GM19463 (cell line): ENCODE results near the gene ITGA3.
"Not testable (repeated sequence)": the region's sequence is repeated elsewhere in the genome, so short reads cannot be mapped to it uniquely, and the experiment has no call there.

Experiments
- ATAC-seq: cut with Tn5 transposase; IDR thresholded peaks from one replicate; pipeline ENCODE4 v1.9.1; 2021; ENCODE audit warnings: mild to moderate bottlenecking, moderate library complexity; ENCODE audit not compliant: unreplicated experiment

ITGA3 gene

DNA sequence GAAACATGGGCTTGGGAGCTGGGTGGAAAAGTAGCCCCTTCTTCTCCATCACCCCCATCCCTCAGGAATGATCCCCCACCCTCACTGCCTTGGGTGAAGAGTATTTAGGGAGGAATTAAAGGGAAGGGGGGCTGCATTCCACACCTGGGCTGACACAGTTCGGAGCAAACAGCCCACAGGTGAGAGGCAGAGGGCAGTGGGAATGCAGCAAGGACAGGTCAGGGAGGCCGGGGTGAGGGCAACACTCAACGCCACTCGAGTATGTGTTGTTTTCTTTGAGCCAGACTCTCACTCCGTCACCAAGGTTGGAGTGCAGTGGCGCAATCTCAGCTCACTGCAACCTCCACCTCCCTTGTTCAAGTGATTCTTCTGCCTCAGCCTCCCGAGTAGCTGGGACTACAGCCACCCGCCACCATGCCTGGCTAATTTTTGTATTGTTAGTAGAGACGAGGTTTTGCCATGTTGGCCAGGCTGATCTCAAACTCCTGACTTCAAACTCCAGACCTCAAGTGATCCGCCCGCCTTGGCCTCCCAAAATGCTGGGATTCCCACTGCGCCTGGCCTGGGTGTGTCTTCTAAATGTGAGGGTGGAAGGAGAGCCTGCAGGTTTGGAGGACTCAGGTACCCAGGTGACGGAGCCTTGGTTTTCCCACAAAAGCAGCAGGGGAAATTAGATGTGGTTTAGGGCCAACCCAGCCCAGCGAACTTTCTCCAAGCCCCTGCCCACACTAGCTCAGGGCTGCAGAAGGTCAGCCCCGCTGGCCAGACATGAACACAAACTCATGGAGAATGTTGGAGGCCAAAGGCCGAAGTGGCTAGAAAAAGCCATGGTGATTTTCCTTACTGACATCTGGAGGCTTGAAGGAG, 21.2 kb upstream of the ITGA3 start:
- ATAC-seq: no peak

DNA sequence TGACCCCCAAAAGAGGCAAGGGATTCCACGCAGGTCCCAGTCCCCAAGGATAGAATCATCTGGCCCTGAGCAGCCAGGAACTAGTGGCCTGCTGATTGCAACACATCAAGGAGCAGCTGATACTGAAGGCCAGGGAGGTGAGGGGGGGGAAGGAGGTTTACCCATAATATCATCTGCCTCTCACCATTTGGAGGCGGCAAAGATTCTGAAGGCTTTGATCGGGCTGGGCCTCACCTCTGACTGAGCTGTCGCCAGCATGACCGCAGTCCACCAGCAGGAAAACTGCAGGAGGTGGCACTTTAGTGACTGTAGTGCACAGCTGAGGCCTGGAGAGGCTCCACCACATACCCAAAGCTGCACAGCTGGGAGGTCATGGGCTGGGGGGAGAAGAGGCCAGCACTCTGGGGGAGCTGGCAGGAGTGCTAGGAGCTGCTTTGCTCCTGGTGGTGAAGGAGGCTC, 20.5 kb upstream of the ITGA3 start:
- ATAC-seq: no peak

GRCh38 chr17:50035945-50036344, 20.0 kb upstream of the ITGA3 start:
- no peak for ATAC-seq

DNA sequence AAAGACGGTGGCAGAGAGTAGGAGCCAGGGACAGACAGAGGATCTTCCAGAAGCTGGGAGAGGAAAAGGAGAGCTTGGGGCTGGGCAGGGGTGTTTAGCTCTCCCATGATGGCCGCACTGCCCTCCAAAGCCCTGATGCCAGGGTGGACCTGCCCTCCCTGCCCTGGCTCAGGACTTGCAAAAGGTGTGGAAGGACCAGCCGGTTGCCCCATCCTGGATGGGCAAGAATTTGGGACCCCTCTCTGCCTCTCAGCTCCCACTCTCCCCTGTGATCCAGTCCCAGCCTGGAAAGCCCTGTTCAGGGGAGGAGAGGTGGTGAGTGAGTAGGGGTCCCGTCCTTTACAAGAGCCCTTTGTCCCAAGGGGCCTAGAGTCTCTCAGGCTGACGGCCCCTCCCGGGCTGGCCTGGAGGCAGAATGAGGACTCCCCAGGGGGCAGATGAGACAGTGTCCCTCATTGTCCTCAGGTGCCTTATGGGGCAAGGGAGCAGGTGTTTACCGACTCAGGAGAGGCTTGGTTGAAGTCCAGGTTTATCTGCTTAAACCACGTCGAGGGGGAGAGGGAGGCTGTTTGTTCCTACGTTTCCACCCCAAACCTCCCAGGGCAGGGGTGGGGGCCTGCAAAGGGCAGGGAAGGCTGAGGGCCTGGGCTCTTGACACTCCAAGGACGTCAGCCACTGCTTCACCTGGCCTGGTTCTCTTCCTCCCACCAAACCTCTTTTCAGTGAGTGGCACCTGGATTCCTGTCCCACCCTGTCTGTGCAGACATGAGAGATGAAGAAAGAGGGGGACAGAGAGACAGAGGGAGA, 19.3 kb upstream of the ITGA3 start:
- ATAC-seq: no peak

- ATAC-seq: no peak
Observed at GRCh38 chr17:50037321-50038107, 18.4 kb upstream of the ITGA3 start.

DNA sequence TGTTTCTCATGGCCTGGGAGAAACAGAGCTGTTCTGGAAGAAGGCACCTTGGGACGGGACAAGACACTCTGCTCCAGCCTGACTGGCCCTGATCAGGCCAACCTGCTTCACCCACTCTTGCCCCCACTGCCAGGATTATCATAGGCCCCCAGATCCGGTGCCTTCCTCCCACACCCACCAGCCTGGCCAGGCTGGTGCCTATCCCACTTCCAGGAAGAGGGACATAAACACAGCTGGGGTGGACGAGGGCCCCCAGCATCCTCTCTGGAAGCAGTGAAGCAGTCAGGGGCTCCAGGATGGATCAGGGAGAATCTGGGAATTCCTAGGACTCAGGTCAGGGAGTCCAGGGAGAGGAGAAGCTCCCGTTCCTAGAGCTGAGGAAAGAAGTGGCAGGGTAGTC, 16.9 kb upstream of the ITGA3 start:
- ATAC-seq: no peak

DNA sequence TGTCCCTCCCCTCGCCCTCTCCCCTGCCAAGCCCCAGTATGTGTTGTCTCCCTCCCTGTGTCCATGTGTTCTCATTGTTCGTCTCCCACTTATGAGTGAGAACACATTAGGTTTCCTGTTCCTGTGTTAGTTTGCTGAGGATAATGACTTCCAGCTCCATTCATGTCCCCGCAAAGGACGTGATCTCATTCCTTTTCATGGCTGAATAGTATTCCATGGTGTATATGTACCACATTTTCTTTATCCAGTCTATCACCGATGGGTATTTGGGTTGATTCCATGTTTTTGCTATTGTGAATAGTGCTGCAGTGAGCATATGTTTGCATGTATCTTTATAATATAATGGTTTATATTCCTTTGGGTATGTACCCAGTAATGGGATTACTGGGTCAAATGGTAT, 15.4 kb upstream of the ITGA3 start:
- ATAC-seq: not testable (repeated sequence)

DNA sequence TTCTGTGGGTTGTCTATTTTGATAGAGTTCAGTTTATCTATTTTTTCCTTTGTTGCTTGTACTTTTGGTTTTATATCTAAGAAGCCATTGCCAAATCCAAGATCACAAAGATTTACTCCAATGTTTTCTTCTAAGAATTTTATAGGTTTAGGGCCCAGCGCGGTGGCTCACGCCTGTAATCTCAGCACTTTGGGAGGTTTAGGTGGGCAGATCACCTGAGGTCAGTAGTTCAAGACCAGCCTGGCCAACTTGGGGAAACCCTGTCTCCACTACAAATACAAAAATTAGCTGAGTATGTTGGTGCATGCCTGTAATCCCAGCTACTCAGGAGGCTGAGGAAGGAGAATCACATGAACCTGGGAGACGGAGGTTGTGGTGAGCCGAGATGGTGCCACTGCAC, 13.7 kb upstream of the ITGA3 start:
- no peak for ATAC-seq

DNA sequence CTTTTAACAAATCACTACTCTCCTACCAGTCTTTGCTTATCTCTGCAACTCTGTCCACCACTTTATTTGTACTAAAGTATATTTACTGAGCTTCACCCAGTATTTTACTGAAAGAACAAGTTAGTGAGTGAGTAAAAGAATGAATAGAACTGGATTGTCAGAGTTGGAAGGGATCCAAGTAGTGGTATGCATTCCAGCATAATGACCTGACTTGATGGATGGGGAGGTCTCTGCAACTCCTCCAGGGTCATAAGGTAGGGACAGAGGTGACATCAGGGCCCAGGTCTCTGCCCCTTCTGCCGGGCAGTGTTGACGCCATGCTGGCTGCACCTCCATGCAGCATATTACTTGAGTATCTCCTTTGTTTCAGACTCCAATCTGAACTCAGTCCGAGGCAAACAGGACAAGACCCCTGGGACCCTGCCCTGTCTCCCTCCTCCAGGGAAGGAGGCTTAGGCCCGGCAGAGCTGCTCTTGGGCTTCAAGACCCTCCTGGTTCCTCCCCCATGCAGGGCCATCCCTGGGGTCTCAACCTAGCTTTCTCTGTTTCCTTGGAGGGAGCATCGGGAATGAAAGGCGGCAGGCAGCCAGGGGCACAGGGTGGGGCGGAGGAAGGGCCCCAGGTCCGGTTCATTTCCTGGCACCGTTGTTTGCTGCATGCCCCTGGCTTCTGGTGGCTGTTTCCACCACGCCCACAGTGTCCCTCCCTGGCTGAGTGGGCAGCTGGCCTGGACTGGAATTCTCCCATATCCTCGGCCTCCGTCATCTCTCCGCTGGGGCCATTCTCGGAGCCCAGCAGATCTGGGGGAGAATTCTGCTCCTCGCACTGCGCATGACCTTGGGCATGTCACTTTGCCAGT, 12.4 kb upstream of the ITGA3 start:
- no peak for ATAC-seq

DNA sequence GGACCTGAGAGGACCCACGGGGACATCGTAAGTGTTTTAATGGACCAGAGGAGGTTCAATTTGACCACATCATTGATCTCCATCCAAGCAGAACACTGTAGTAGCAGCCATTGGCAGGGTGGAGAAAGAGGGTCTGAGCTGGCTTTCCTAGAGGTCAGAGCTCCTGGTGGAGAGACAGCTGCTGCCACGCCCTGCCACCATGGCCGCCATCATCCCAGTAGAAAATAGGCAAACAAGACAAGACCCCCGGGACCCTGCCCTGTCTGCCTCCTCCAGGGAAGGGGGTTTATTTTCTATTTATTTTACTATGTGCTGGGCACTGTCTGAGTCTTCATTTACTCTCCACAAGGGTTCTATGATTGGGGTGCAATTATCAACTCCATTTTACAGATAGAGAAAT, 11.4 kb upstream of the ITGA3 start:
- ATAC-seq: no peak

DNA sequence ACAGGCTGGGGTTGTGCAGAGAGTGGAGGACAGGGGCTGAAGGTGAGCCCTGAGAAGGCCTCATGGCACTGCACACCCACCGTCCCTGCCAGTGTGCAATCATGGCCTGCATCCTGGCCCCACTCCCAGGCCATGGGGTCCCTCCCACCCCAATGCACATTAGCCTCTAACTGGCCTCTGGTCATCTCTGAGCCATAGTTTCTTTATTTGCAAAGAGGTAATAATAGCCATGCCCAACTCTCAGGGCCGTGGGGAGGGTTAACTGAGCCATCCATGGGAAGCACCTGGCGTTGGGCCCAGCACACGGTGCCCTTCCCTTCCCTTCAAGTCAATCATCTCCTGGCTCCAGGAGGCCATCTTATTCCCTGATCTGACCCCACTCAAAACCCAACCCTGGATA, 10.8 kb upstream of the ITGA3 start:
- no peak for ATAC-seq

- ATAC-seq: no peak
Observed at GRCh38 chr17:50046179-50046578, 9.7 kb upstream of the ITGA3 start.

GRCh38 chr17:50046667-50047066, 9.2 kb upstream of the ITGA3 start:
- ATAC-seq: no peak

GRCh38 chr17:50047083-50047482, 8.8 kb upstream of the ITGA3 start:
- no peak for ATAC-seq

GRCh38 chr17:50047488-50048126, 8.3 kb upstream of the ITGA3 start:
- ATAC-seq: no peak

- no peak for ATAC-seq
Observed at GRCh38 chr17:50048146-50048720, 7.7 kb upstream of the ITGA3 start.

GRCh38 chr17:50048988-50049387, 6.9 kb upstream of the ITGA3 start:
- ATAC-seq: no peak

DNA sequence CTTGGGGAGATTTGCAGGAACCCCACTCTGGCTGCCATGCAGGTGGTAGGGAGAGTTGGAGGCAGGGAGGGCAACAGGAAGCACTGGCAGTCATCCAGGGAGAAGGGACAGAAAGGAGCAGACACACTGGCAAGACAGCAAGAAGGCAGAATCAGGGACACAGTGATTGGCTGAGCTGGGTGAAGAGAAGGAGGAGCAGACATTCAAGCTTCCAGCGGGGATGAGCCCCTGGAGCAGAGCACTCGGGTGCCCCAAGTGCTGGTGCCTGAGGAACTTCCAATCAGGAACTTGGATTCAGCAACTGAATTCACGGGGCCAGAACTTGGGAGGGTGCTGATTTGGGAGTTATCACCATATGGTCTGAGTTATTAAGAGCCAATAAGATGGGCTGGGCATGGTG, 6.3 kb upstream of the ITGA3 start:
- no peak for ATAC-seq

GRCh38 chr17:50050431-50051032, 5.4 kb upstream of the ITGA3 start:
- no peak for ATAC-seq
